Measurements from ENCODE around the gene BHLHA15. TPM values are rescaled to one million over a fixed set of nuclear protein-coding genes. Genes with fewer than 3 reads are reported as not detected.

The BHLHA15 gene
- total and polyA plus RNA-seq, 2 of the 8 experiments (the other 6 are each of a cell fraction or from before 2014, with no cell fraction given) = 1.1 to 2.7 TPM

GRCh38 chr7:98196706-98197605 is 14.3 kb upstream of the BHLHA15 start:
- DNase-seq (ENCODE audit: low read depth in 1 of 2, low spot score in 2 of 2) = no peak
- TF ChIP-seq CBX8 (IDR thresholded peaks at IDR 0.05; ENCODE audit: borderline replicate concordance, low read depth, low read length) (no peak), EP300 (IDR thresholded peaks at IDR 0.05; ENCODE audit: borderline replicate concordance in 1 of 2, low read depth in 2 of 2, low read length in 2 of 2) (no peak), GTF2F1 (IDR thresholded peaks at IDR 0.05; ENCODE audit: borderline replicate concordance, low read depth, low read length) (no peak), ATF3 (IDR thresholded peaks at IDR 0.05; ENCODE audit: insufficient read depth, low read depth, low read length) (no peak), SIRT6 (IDR thresholded peaks at IDR 0.05; ENCODE audit: low read length) (no peak)
- no peak overlapping the region for H2BK5ac ChIP-seq (ENCODE audit: low read depth, low read length)
- H2AFZ ChIP-seq (ENCODE audit: low read length) = no peak overlapping the region
- H4K5ac ChIP-seq (ENCODE audit: insufficient read length, low read depth, low read length) = no peak overlapping the region
- H2BK120ac ChIP-seq (replicated peaks; ENCODE audit: low read depth, low read length) = no peak overlapping the region
- CTCF ChIA-PET (ENCODE audit: partially characterized antibody) = interaction anchor here (1.4 to 1.6 kb wide), 3 partner anchors 16 to 160 kb away, joined by 3 to 5 read pairs (median 5); no protein-coding TSS in a partner anchor
- no peaks in the 10 kb centered on the region for H3K9me3 ChIP-seq (ENCODE audit: insufficient read depth in 2 of 2, low read depth in 1 of 2, low read length in 1 of 2)
- H4K8ac ChIP-seq (ENCODE audit: extremely low read depth, insufficient read depth, low read length) = no peak overlapping the region
- H3K36me3 ChIP-seq (ENCODE audit: control insufficient read depth in 2 of 4, insufficient read depth in 4 of 4, low read length in 3 of 4) = peaks cover 3 to 31% (median 21%) of the 10 kb centered on the region in 4 experiments; a peak in 7 of 8 replicates
- FAIRE-seq = no peak
- peaks cover 2% of the 10 kb centered on the region for H3K79me1 ChIP-seq (ENCODE audit: low read depth, low read length)
- H3K79me2 ChIP-seq (ENCODE audit: control insufficient read depth in 1 of 2, insufficient read depth in 2 of 2, low read length in 2 of 2) = peaks cover 0 to 14% of the 10 kb centered on the region in 2 experiments; a peak in 3 of 4 replicates
- H3K56ac ChIP-seq (replicated peaks; ENCODE audit: insufficient read length, low read depth, low read length) = no peak overlapping the region
- no peak overlapping the region for H2AK5ac ChIP-seq (ENCODE audit: low read depth, low read length)
- H3K27ac ChIP-seq (ENCODE audit: low read depth, low read length) = no peak overlapping the region
- POLR2A ChIA-PET (ENCODE audit: partially characterized antibody) = no interaction called here
- no peak overlapping the region for H3K18ac ChIP-seq (ENCODE audit: extremely low read depth, low read length)
- H3K9ac ChIP-seq (replicated peaks in 1 of 4; ENCODE audit: extremely low read depth in 1 of 4, low read depth in 3 of 4, low read length in 3 of 4) = no peak overlapping the region
- peaks cover 2 to 10% of the 10 kb centered on the region in 2 experiments for H4K20me1 ChIP-seq (replicated peaks in 1 of 2; ENCODE audit: control insufficient read depth in 1 of 2, insufficient read depth in 2 of 2, low read length in 2 of 2)
- H3K14ac ChIP-seq (ENCODE audit: insufficient read length) = no peak overlapping the region
- no peaks in the 10 kb centered on the region for H3K27me3 ChIP-seq (replicated peaks in 1 of 4; ENCODE audit: control insufficient read depth in 3 of 4, extremely low read depth in 1 of 4, insufficient read depth in 3 of 4, low read length in 3 of 4)
- H3K4me2 ChIP-seq (ENCODE audit: insufficient read depth in 1 of 2, low read depth in 2 of 2, low read length in 2 of 2) = no peak overlapping the region
- no peak overlapping the region for H2BK20ac ChIP-seq (ENCODE audit: low read length)
- no peaks in the 10 kb centered on the region for H3K23me2 ChIP-seq (ENCODE audit: low read depth, low read length)
- WGBS, 2 experiments (ENCODE audit: extremely low coverage in 1 of 2, insufficient coverage in 1 of 2, insufficient read length in 1 of 2, insufficient replicate concordance in 2 of 2, low coverage in 1 of 2, low lambda C conversion rate in 2 of 2, missing lambda C conversion rate in 1 of 2) = 94% methylated on average over 16 of the region's 16 CpGs; no CpG with 5 or more reads in 1 of the 2 experiments
- H3K4me1 ChIP-seq (replicated peaks in 1 of 4; ENCODE audit: control insufficient read depth in 3 of 4, insufficient read depth in 4 of 4, low read length in 3 of 4) = no peaks in the 10 kb centered on the region
- H2BK12ac ChIP-seq (ENCODE audit: low read depth, low read length) = no peak overlapping the region
- no peak overlapping the region for H3K4me3 ChIP-seq (ENCODE audit: extremely low read depth in 1 of 4, insufficient read depth in 2 of 4, low read depth in 3 of 4, low read length in 4 of 4)
- H2BK15ac ChIP-seq (ENCODE audit: low read length) = no peak overlapping the region
- no peak overlapping the region for H3K4ac ChIP-seq (replicated peaks; ENCODE audit: insufficient read length, low read depth, low read length)
- no peak overlapping the region for H3K23ac ChIP-seq (ENCODE audit: insufficient read length)
- no peak overlapping the region for H4K91ac ChIP-seq (replicated peaks; ENCODE audit: insufficient read length, low read length)

Measured in H1 (cell line).